AG04450 (cell line): ENCODE data around the gene ZSWIM5. TPM values are rescaled to one million over a fixed set of nuclear protein-coding genes. Genes with fewer than 3 reads are reported as not detected.
"Not testable (repeated sequence)": the region's sequence is repeated elsewhere in the genome, so short reads cannot be mapped to it uniquely, and the experiment has no call there.

Experiments used
- CTCF ChIA-PET: fragments of 300-600, 350-600 bp; formaldehyde crosslinking; extraction: SDS; loops from one replicate; lab custom pipeline; 2022; ENCODE audit warnings: antibody characterized with exemption, inconsistent platforms; lab: Charles Lee
- POLR2A ChIA-PET: fragments of 350-600 bp; formaldehyde crosslinking; extraction: SDS; loops from one replicate; lab custom pipeline; 2021; ENCODE audit warnings: antibody characterized with exemption, inconsistent platforms; lab: Yijun Ruan, JAX
- DNase-seq: peaks from one replicate; pipeline ENCODE4 v3.0.0-alpha.2; 2011; ENCODE audit warnings: low read depth, low spot score
- H3K27ac ChIP-seq: one replicate; pipeline ENCODE4 v1.5.1; 2012; ENCODE audit warnings: low read depth, low read length, control low read depth
- H3K27me3 ChIP-seq: one replicate; pipeline ENCODE4 v1.6.0; 2012; ENCODE audit warnings: low read length; ENCODE audit not compliant: control insufficient read depth, insufficient read depth
- H3K4me3 ChIP-seq: 2 replicates; pipeline ENCODE4 v1.5.1; 2011; ENCODE audit warnings: mild to moderate bottlenecking, low read depth, low read length, control low read depth
- H3K9me3 ChIP-seq: 2 replicates; pipeline ENCODE4 v1.5.1; 2012; ENCODE audit warnings: low read length; ENCODE audit not compliant: control insufficient read depth, insufficient read depth
- polyA minus RNA-seq: library from RNA; depleted of rRNA, polyadenylated mRNA; stranded (reverse); fragments of >200 nt; gene quantifications from 2 replicates; pipeline ENCODE4 v1.2.3, GENCODE V29; 2011; rRNA and poly(A)+ RNA removed
- polyA plus RNA-seq: library from polyadenylated mRNA; depleted of rRNA; stranded (reverse); fragments of >200 nt; gene quantifications from 2 replicates; pipeline ENCODE4 v1.2.3, GENCODE V29; 2011; rRNA removed
- TF ChIP-seq, protein P1 (sequence below): IDR thresholded peaks from 2 replicates; pipeline ENCODE4 v1.5.1; 2011; ENCODE audit warnings: low read depth, low read length, control low read depth, inconsistent platforms

Gene ZSWIM5
- polyA plus RNA-seq (0.06 and 0.09 TPM in 2 replicates), polyA minus RNA-seq (0.13 and 0.32 TPM in 2 replicates)

GRCh38 chr1:45205910-45206721, at the start of gene ZSWIM5:
Gene ZSWIM5 (minus strand): TSS chr1:45206605. CDS start chr1:45206350, 255 bp downstream.
- peaks cover 31% of the 10 kb centered on the region for H3K27me3 ChIP-seq

GRCh38 chr1:45254490-45254889, 48.1 kb upstream of the ZSWIM5 start:
- ChIA-PET POLR2A (no interaction called here), CTCF (no interaction called here)
- no peak for DNase-seq
- Histone ChIP-seq H3K27me3 (no peaks in the 10 kb centered on the region), H3K4me3 (no peak overlapping the region), H3K27ac (no peak overlapping the region), H3K9me3 (peaks cover 9% of the 10 kb centered on the region)
- TF ChIP-seq, protein P1, sequence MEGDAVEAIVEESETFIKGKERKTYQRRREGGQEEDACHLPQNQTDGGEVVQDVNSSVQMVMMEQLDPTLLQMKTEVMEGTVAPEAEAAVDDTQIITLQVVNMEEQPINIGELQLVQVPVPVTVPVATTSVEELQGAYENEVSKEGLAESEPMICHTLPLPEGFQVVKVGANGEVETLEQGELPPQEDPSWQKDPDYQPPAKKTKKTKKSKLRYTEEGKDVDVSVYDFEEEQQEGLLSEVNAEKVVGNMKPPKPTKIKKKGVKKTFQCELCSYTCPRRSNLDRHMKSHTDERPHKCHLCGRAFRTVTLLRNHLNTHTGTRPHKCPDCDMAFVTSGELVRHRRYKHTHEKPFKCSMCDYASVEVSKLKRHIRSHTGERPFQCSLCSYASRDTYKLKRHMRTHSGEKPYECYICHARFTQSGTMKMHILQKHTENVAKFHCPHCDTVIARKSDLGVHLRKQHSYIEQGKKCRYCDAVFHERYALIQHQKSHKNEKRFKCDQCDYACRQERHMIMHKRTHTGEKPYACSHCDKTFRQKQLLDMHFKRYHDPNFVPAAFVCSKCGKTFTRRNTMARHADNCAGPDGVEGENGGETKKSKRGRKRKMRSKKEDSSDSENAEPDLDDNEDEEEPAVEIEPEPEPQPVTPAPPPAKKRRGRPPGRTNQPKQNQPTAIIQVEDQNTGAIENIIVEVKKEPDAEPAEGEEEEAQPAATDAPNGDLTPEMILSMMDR, result no peak

More at GRCh38 chr1:45205910-45206721, at the start of gene ZSWIM5:
- Histone ChIP-seq H3K4me3 (peak within 1 kb of the TSS; percentile 66), H3K9me3 (no peaks in the 10 kb centered on the region), H3K27ac (no peak within 1 kb of the TSS)
- ChIA-PET POLR2A (no interaction called here), CTCF (no interaction called here)
- TF ChIP-seq, protein P1, result no peak
- peak; percentile 11 for DNase-seq

GRCh38 chr1:45250544-45250943, 44.1 kb upstream of the ZSWIM5 start:
- POLR2A ChIA-PET, result no interaction called here
- no peak for DNase-seq
- Histone ChIP-seq H3K27ac (no peak overlapping the region), H3K27me3 (no peaks in the 10 kb centered on the region), H3K4me3 (no peak overlapping the region), H3K9me3 (no peaks in the 10 kb centered on the region; the same call in 1 of the 2 replicates)
- TF ChIP-seq, protein P1, result no peak
- CTCF ChIA-PET, result no interaction called here

GRCh38 chr1:45248004-45248403, 41.6 kb upstream of the ZSWIM5 start:
- H3K9me3 ChIP-seq, H3K4me3 ChIP-seq, H3K27ac ChIP-seq, DNase-seq, CTCF ChIA-PET, H3K27me3 ChIP-seq, POLR2A ChIA-PET: not testable (repeated sequence)

DNA sequence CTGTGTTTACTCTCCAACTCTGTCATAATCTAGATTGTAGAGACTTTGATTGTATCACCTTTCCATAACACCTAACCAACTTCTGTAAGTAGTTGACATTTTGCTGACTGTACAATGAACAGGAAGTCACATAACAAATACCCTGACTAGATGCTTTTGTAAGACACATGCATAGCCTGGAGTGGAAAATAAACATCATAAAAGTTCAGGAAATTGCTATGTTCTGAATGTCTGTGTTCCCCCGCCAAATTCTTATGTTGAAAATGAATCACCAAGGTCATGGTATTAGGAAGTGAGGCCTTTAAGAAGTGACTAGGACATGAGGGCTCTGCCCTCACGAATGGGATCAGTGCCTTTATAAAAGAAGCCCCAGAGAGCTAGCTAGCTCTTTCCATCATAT, 40.4 kb upstream of the ZSWIM5 start:
- H3K9me3 ChIP-seq, result peaks cover 3% of the 10 kb centered on the region
- ChIA-PET CTCF (interaction anchor here (1.0 to 1.6 kb wide), 2 partner anchors 15 to 56 kb away, joined by 3 to 4 read pairs; no protein-coding TSS in a partner anchor), POLR2A (no interaction called here)
- DNase-seq, result peak; percentile 43
- peak overlapping the region; percentile 52 for H3K27ac ChIP-seq
- TF ChIP-seq, protein P1, result no peak
- H3K4me3 ChIP-seq, result no peak overlapping the region
- H3K27me3 ChIP-seq, result no peaks in the 10 kb centered on the region

- CTCF ChIA-PET, result interaction anchor here (1.0 to 1.6 kb wide), 2 partner anchors 14 to 57 kb away, joined by 3 to 4 read pairs; no protein-coding TSS in a partner anchor
- H3K9me3 ChIP-seq, DNase-seq, POLR2A ChIA-PET, H3K27me3 ChIP-seq, H3K27ac ChIP-seq, H3K4me3 ChIP-seq: not testable (repeated sequence)
Observed at GRCh38 chr1:45246359-45246758, 40.0 kb upstream of the ZSWIM5 start.
